Measurements from ENCODE around the gene KIF12.

DNA sequence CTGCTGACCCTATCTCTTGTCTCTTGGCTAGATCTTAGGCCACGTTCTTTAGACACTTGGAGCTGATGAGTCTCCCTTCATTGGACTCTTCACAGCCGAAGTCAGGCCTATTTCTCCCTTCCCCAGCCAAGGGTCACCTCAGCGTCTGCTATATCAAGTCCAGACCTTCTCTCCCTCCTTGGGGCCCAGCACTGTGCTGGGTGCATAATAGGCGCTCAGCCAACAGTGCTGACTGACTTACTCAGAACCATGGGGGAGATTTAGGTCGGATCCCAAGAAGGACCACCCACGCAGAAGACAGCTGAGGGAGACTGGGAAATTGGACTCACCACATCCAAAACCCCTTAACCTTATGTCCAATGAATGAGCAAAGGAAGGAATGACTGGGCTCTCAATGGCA is 15.4 kb downstream of the KIF12 start:
- TF ChIP-seq, protein P1, sequence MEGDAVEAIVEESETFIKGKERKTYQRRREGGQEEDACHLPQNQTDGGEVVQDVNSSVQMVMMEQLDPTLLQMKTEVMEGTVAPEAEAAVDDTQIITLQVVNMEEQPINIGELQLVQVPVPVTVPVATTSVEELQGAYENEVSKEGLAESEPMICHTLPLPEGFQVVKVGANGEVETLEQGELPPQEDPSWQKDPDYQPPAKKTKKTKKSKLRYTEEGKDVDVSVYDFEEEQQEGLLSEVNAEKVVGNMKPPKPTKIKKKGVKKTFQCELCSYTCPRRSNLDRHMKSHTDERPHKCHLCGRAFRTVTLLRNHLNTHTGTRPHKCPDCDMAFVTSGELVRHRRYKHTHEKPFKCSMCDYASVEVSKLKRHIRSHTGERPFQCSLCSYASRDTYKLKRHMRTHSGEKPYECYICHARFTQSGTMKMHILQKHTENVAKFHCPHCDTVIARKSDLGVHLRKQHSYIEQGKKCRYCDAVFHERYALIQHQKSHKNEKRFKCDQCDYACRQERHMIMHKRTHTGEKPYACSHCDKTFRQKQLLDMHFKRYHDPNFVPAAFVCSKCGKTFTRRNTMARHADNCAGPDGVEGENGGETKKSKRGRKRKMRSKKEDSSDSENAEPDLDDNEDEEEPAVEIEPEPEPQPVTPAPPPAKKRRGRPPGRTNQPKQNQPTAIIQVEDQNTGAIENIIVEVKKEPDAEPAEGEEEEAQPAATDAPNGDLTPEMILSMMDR (conservative IDR thresholded peaks at IDR 0.05; ENCODE audit: low read depth in 2 of 2) = no peak
- TF ChIP-seq POLR2AphosphoS5 (IDR thresholded peaks at IDR 0.05; ENCODE audit: low read depth) (no peak), EZH2phosphoT487 (IDR thresholded peaks at IDR 0.05; ENCODE audit: unreplicated experiment) (no peak), EZH2 (IDR thresholded peaks at IDR 0.05; ENCODE audit: low read depth, unreplicated experiment) (no peak), CREB1 (CRISPR knock-in tag; IDR thresholded peaks at IDR 0.05; ENCODE audit: low read depth) (no peak)
